Measurements from ENCODE around the gene UBE2L5.

UBE2L5 gene

DNA sequence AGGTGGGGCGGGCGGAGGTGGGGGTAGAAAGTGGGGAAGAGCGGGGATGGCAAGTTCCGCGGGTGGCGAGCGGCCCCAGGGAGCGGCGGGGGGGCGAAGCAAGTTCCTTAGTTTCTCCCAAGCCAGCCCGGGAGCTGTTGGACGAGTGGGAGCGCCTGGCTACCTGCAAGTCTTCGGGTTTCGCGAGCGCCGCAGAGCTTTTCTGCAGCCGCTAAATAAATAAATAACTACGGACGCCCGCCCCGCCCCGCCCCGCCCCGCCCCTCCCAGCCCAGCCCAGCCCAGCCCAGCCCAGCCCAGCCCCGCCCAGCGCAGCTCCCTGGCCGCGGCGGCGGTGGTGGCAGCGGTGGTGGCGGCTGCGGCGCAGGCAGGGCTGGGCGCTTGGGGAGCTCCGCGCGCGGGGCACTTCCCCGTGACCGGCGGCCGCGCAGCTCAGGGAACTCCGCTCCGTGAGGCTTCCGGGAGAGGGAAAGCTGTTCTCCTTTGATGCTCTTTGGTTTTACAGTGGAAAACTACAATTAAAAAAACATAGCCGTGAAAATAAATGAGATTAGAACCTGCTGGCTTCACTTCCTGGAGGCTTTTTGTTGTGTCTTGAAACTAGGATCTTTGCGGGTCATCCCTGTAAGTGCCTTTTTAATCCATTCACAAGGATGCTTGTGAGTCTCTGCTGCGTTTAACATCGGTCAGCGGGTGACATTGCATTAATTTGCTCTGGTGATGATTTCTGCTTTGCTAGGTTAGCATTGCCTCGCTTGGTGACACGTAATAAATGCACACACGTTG is at the start of gene UBE2L5:
UBE2L5 (plus strand) TSS at position 440 of the 786 bp plus-strand sequence. CDS start 5,498 bp downstream, outside the sequence.
- H3K4me3 ChIP-seq (ENCODE audit: low read length) = peak within 1 kb of the TSS; percentile 59
- TF ChIP-seq, protein P1, sequence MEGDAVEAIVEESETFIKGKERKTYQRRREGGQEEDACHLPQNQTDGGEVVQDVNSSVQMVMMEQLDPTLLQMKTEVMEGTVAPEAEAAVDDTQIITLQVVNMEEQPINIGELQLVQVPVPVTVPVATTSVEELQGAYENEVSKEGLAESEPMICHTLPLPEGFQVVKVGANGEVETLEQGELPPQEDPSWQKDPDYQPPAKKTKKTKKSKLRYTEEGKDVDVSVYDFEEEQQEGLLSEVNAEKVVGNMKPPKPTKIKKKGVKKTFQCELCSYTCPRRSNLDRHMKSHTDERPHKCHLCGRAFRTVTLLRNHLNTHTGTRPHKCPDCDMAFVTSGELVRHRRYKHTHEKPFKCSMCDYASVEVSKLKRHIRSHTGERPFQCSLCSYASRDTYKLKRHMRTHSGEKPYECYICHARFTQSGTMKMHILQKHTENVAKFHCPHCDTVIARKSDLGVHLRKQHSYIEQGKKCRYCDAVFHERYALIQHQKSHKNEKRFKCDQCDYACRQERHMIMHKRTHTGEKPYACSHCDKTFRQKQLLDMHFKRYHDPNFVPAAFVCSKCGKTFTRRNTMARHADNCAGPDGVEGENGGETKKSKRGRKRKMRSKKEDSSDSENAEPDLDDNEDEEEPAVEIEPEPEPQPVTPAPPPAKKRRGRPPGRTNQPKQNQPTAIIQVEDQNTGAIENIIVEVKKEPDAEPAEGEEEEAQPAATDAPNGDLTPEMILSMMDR (IDR thresholded peaks at IDR 0.05; ENCODE audit: insufficient read depth, low read depth, low read length, missing control alignments) = no peak
- DNase-seq (ENCODE audit: low read depth) = peak; percentile 85

DNA sequence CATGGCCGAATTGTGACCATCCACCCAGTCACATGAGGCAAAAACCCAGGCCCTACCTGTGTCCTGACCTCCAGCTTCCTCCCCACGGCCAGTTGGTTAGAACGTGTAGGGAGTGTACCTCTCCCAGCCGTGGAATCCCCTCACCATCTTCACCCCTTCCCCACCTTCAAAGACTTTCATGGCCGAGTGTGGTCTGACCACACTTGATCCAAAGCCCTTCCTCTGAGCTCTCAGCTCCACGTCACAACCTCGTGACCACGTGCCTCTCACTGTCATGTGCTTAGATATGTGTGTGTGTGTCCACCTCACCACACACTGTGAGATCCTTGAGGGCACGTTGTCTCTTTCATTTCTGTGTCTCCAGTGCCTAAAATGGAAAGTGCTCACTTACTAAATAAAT is 48.6 kb upstream of the UBE2L5 start:
- TF ChIP-seq, protein P1 (IDR thresholded peaks at IDR 0.05; ENCODE audit: insufficient read depth, low read depth, low read length, missing control alignments) = no peak
- DNase-seq (ENCODE audit: low read depth) = no peak
- no peak overlapping the region for H3K4me3 ChIP-seq (ENCODE audit: low read length)

- no peak overlapping the region for H3K4me3 ChIP-seq (ENCODE audit: low read length)
- TF ChIP-seq, protein P1 (IDR thresholded peaks at IDR 0.05; ENCODE audit: insufficient read depth, low read depth, low read length, missing control alignments) = no peak
- DNase-seq (ENCODE audit: low read depth) = no peak
Observed at GRCh38 chr13:30375265-30375835, 46.9 kb upstream of the UBE2L5 start.

GRCh38 chr13:30376426-30377311 is 45.6 kb upstream of the UBE2L5 start:
- peak; percentile 40 for DNase-seq (ENCODE audit: low read depth)

GRCh38 chr13:30377312-30377685 is 45.0 kb upstream of the UBE2L5 start:
- H3K4me3 ChIP-seq (ENCODE audit: low read length) = no peak overlapping the region
- DNase-seq (ENCODE audit: low read depth) = no peak

More at GRCh38 chr13:30376426-30377311, 45.6 kb upstream of the UBE2L5 start:
- TF ChIP-seq, protein P1 (IDR thresholded peaks at IDR 0.05; ENCODE audit: insufficient read depth, low read depth, low read length, missing control alignments) = no peak
- no peak overlapping the region for H3K4me3 ChIP-seq (ENCODE audit: low read length)

DNA sequence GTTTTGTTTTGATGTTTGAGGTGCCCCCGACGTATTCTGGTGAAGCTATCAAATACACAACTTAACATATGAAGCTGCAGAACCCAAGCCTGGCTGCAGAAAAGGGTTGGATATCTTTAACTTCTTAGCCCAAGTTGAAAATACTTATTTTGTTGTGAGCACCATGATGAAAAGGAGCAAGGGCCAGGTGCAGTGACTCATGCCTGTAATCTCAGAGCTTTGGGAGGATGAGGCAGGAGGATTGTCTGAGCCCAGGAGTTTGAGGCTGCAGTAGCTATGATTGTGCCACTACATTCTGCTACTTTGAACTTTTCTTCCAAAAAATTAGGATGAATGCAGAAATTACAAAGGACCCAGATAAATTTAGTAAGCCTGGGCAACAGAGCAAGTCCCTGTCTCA is 44.1 kb upstream of the UBE2L5 start:
- TF ChIP-seq, protein P1 (IDR thresholded peaks at IDR 0.05; ENCODE audit: insufficient read depth, low read depth, low read length, missing control alignments) = no peak
- H3K4me3 ChIP-seq (ENCODE audit: low read length) = no peak overlapping the region
- no peak for DNase-seq (ENCODE audit: low read depth)

More at GRCh38 chr13:30377312-30377685, 45.0 kb upstream of the UBE2L5 start:
- TF ChIP-seq, protein P1 (IDR thresholded peaks at IDR 0.05; ENCODE audit: insufficient read depth, low read depth, low read length, missing control alignments) = no peak
